Measurements from ENCODE around the gene GJA1.

GJA1 gene

DNA sequence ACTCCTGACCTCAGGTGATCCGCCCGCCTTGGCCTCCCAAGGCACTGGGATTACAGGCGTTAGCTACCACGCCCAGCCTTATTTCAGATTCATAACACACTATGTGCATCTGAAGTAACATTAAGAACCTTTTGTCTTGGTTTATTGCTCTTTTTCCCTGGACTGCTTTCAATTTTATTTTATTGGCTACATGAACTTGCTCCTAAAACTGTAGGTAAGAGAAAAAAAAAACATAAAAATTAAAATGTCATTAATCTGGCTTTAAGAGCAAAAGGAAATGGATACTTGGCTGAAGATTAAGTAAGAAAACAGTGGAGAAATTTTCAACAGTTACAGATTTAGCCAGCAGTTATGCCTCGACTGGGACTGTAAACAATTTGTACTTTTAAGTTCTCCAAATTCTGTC, 62.5 kb downstream of the GJA1 start:
- DNase-seq = no peak

DNA sequence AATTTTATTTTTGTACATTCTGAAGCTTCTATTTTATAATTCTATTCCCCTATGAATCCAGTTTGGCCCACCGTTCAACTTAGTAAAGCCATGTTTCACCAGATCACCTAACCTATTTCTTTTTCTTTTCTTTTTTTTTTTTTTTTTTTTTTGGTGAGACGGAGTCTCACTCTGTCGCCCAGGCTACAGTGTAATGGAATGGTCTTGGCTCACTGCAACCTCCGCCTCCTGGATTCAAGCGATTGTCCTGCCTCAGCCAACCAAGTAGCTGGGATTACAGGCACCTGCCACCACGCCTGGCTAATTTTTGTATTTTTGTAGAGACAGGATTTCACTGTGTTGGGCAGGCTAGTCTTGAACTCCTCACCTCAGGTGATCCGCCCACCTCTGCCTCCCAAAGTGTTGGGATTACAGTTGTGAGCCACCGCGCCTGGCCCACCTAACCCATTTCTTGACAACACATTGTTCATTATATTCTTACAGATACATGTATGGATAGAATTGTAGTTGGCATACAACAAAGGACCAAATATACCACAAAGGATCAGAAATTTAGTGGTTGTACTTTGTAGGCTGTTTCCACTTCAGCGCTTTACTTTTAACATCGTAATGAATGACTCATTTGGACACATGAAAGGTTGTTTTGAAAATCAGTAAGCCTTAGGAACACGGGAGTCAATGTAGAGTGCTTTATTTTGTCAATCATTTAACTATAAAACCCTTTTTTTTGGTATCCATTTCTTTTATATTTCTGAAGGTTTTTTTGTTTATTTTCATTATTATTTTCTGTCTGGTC, 63.2 kb downstream of the GJA1 start:
- DNase-seq = no peak
